ENCODE measurements around the gene CDH8.

GRCh38 chr16:61820820-61821219, 215.4 kb downstream of the CDH8 start:
- TF ChIP-seq CTCF (IDR thresholded peaks at IDR 0.05) = no peak
- TF ChIP-seq POLR2A (IDR thresholded peaks at IDR 0.05) = no peak

Measured in vagina (tissue), 2 donors.